ENCODE data around the gene NCR3LG1.

NCR3LG1 gene

DNA sequence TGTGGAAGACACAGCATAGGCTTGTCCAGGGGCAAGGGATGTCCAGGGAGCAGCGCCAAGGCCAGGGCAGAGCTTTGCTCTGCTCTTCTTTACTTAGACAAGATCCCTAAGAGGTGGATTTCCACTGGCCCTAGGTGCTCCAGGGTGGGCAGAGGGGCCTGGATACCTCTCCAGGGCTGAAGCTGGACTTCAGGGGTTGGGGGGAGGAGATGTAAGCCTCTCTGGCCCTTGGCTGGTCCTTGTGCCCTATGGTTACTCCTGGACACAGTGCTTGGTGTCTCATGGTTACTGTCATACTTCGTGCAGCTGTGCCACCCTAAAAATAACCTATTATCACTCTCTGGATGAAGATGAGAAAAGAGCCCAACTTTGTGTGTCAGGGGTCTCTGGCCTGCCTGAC is 49.7 kb downstream of the NCR3LG1 start:
- peaks cover 11% of the 10 kb centered on the region; the same call in 1 of the 2 replicates for H3K36me3 ChIP-seq
- no peaks in the 10 kb centered on the region for H3K27me3 ChIP-seq (ENCODE audit: insufficient read depth, low read depth, severe bottlenecking)
- H3K4me3 ChIP-seq (ENCODE audit: low read depth, low read length): no peak overlapping the region
- TF ChIP-seq, protein P1, sequence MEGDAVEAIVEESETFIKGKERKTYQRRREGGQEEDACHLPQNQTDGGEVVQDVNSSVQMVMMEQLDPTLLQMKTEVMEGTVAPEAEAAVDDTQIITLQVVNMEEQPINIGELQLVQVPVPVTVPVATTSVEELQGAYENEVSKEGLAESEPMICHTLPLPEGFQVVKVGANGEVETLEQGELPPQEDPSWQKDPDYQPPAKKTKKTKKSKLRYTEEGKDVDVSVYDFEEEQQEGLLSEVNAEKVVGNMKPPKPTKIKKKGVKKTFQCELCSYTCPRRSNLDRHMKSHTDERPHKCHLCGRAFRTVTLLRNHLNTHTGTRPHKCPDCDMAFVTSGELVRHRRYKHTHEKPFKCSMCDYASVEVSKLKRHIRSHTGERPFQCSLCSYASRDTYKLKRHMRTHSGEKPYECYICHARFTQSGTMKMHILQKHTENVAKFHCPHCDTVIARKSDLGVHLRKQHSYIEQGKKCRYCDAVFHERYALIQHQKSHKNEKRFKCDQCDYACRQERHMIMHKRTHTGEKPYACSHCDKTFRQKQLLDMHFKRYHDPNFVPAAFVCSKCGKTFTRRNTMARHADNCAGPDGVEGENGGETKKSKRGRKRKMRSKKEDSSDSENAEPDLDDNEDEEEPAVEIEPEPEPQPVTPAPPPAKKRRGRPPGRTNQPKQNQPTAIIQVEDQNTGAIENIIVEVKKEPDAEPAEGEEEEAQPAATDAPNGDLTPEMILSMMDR (IDR thresholded peaks at IDR 0.05; ENCODE audit: low read depth, low read length): no peak
- H3K9me3 ChIP-seq (ENCODE audit: severe bottlenecking): no peaks in the 10 kb centered on the region
- H3K27ac ChIP-seq: no peak overlapping the region
- DNase-seq: no peak

DNA sequence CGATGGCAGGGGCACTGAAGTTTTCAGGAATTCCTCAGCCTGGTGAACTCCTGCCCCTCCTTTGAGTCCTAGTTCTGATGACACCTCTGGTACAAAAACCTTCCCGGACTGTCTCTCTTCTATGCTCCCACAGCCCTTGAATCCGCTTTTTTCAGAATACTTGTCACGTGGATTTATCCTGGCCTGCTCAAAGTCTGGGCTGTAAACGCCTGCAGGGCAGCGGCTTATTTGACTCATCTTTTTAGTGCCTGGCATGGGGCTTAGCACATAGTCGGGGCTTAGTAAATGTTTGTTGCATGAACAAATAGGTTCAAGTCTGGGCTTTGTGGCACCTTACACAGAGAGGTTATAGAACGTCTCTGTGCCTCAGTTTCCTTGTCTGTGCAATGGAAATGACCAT is 50.2 kb downstream of the NCR3LG1 start:
- Histone ChIP-seq H3K9me3 (ENCODE audit: severe bottlenecking) (no peaks in the 10 kb centered on the region), H3K4me3 (ENCODE audit: low read depth, low read length) (no peak overlapping the region), H3K27ac (no peak overlapping the region), H3K36me3 (peaks cover 11% of the 10 kb centered on the region; the same call in 1 of the 2 replicates), H3K27me3 (ENCODE audit: insufficient read depth, low read depth, severe bottlenecking) (no peaks in the 10 kb centered on the region)
- no peak for DNase-seq
- TF ChIP-seq, protein P1 (IDR thresholded peaks at IDR 0.05; ENCODE audit: low read depth, low read length): no peak

DNA sequence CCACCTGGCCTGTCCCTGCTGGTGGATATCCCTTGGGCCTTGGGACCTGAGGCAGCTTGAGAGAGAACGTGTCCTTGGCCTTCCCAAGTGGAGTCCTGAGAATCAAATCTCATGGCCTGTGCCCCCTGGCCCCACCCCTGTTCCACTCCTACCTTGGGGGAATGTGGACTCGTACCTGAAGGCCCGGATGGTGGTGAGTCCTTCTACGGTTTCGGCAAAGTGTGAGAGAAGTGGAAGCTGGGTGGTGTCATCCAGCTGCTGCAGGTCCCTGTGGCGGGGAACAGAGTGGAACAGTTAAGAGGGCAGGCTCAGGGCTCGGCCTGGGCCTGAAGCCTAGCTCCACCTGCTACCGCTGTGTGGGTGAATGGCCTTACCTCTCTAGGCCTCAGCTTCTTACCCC is 50.9 kb downstream of the NCR3LG1 start:
- DNase-seq: no peak
- TF ChIP-seq, protein P1 (IDR thresholded peaks at IDR 0.05; ENCODE audit: low read depth, low read length): no peak
- H3K27me3 ChIP-seq (ENCODE audit: insufficient read depth, low read depth, severe bottlenecking): no peaks in the 10 kb centered on the region

DNA sequence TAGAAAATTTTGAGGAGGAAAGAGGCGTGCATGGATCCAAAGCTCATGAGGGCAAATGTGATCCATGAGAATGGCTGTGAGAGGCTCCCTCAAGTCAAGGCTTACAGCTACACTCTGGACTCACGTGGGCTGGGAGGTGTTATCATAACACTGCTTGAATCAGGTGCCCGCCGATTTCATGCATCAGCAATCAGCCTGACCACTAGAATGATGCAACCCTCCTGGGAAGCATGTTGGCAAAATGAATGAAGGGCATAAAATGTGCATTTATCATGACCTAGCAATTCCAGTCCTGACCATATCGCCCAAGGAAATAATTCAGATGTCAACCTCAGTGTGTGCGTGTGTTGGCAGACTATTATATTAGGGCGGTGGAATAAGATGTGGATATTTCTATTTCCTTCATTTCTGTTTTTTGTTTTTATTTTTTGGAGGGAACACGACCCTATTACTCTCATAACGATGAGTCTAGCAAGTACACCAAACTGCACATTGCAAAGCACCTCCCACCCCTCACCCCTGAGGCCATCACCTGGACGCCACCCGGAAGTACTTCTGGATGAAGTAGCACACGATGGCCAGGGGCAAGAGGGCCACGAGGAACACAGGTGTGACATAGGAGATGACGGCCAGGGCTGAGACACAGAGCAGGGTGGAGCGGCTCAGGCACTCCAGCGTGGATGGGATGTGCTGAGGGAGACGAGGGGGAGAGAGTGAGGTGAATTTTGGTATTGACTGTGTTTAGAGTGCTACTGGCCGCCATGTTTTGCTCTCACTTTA is 52.6 kb downstream of the NCR3LG1 start:
- H3K9me3 ChIP-seq (ENCODE audit: severe bottlenecking): no peaks in the 10 kb centered on the region
- no peak for DNase-seq
- H3K27ac ChIP-seq: no peak overlapping the region
- peaks cover 11% of the 10 kb centered on the region for H3K36me3 ChIP-seq
- H3K4me3 ChIP-seq (ENCODE audit: low read depth, low read length): no peak overlapping the region
- TF ChIP-seq, protein P1 (IDR thresholded peaks at IDR 0.05; ENCODE audit: low read depth, low read length): no peak
- no peaks in the 10 kb centered on the region for H3K27me3 ChIP-seq (ENCODE audit: insufficient read depth, low read depth, severe bottlenecking)

More for the DNA sequence above, 50.9 kb downstream of the NCR3LG1 start:
- Histone ChIP-seq H3K36me3 (peaks cover 8% of the 10 kb centered on the region; the same call in 1 of the 2 replicates), H3K4me3 (ENCODE audit: low read depth, low read length) (no peak overlapping the region), H3K9me3 (ENCODE audit: severe bottlenecking) (no peaks in the 10 kb centered on the region), H3K27ac (no peak overlapping the region)

DNA sequence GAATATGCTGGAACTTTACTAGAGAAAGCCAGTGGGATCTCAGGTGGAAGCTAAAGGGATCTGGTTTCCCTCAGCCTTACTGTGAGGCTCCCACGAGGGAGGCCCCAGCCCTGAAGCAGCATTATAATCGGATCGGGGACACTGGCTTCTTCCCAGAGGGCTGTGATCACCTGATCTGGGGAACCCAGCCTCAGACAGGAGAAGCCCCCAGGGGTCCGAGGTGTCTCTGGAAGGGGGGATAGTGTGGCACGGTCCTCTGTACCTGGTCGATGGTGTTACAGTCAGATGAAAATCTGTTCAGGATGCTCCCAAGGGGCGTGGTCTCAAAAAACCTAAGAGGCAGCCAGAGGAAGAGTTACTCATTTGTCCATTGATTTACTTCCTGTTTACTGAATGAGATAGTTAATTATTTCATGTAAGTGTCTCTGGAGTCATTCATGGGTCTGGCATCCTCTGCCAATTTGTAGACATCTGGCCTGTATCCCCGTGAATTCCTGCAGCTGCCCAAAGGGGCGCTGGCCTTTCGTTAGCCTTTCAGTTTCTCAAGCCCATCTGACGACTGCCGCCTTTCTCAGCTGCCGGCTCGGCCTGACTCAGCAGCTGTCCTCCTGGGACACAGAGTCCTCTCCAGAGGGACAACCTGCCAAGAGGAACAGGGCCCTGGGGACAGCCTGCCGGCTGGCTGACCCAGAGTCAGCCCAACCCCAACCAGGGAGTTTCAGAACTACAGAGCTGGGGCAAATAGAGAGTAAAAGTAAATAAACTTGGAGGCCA is 53.8 kb downstream of the NCR3LG1 start:
- TF ChIP-seq, protein P1 (IDR thresholded peaks at IDR 0.05; ENCODE audit: low read depth, low read length): no peak
- Histone ChIP-seq H3K9me3 (ENCODE audit: severe bottlenecking) (no peaks in the 10 kb centered on the region), H3K4me3 (ENCODE audit: low read depth, low read length) (no peak overlapping the region), H3K27me3 (ENCODE audit: insufficient read depth, low read depth, severe bottlenecking) (no peaks in the 10 kb centered on the region), H3K27ac (no peak overlapping the region), H3K36me3 (peaks cover 4% of the 10 kb centered on the region)
- no peak for DNase-seq

All from WERI-Rb-1 (cell line).